GM23338 (cell line): Measurements from ENCODE around the gene ATPAF1. TPM values are rescaled to one million over a fixed set of nuclear protein-coding genes. Genes with fewer than 3 reads are reported as not detected.

Experiments used
- ATAC-seq: fragments of 200-7000 bp; cut with Tn5 transposase; 3 replicates; pipeline ENCODE4 v1.9.1; 2020
- DNase-seq: peaks from one replicate; pipeline ENCODE4 v3.0.0-alpha.2; 2015; ENCODE audit warnings: low spot score
- H2AFZ ChIP-seq: fragments of 200-600 bp; sonication (generic); 2 replicates; pipeline ENCODE4 v1.8.0; 2016; ENCODE audit warnings: antibody characterized with exemption, mild to moderate bottlenecking, moderate library complexity
- H3F3A ChIP-seq: fragments of 200-600 bp; sonication (generic); replicated peaks from 2 replicates; pipeline ENCODE4 v1.8.0; 2017; ENCODE audit warnings: antibody characterized with exemption, mixed run types, low read depth
- H3K27ac ChIP-seq: fragments of 200-600 bp; sonication (generic); 2 replicates; pipeline ENCODE4 v1.6.1; 2016; ENCODE audit warnings: low read depth
- H3K27me3 ChIP-seq: fragments of 200-600 bp; sonication (generic); 2 replicates; pipeline ENCODE4 v1.8.0; 2016; ENCODE audit warnings: mild to moderate bottlenecking, mixed run types, moderate library complexity; ENCODE audit not compliant: insufficient read depth
- H3K36me3 ChIP-seq: fragments of 200-600 bp; sonication (generic); 2 replicates; pipeline ENCODE4 v1.8.0; 2016; ENCODE audit warnings: mild to moderate bottlenecking; ENCODE audit not compliant: insufficient read depth
- H3K4me1 ChIP-seq: fragments of 200-600 bp; sonication (generic); 2 replicates; pipeline ENCODE4 v1.8.0; 2016; ENCODE audit warnings: mild to moderate bottlenecking, moderate library complexity; ENCODE audit not compliant: insufficient read depth
- H3K4me2 ChIP-seq: fragments of 200-600 bp; sonication (generic); 2 replicates; pipeline ENCODE4 v1.7.1; 2017; ENCODE audit warnings: mixed run types
- H3K4me3 ChIP-seq: fragments of 200-600 bp; sonication (generic); 2 replicates; pipeline ENCODE4 v1.6.1; 2016; ENCODE audit warnings: mixed run types
- H3K79me2 ChIP-seq: fragments of 200-600 bp; sonication (generic); replicated peaks from 2 replicates; pipeline ENCODE4 v1.8.0; 2017; ENCODE audit warnings: mild to moderate bottlenecking; ENCODE audit not compliant: insufficient read depth
- H3K9me2 ChIP-seq: fragments of 200-600 bp; sonication (generic); 2 replicates; pipeline ENCODE4 v1.8.0; 2017; ENCODE audit not compliant: insufficient read depth
- H4K20me1 ChIP-seq: fragments of 200-600 bp; sonication (generic); replicated peaks from 2 replicates; pipeline ENCODE4 v1.8.0; 2017; ENCODE audit warnings: mild to moderate bottlenecking; ENCODE audit not compliant: insufficient read depth
- H3K27ac Mint-ChIP-seq: 2 replicates; pipeline ENCODE4 v1.8.0; 2020; ENCODE audit warnings: inconsistent platforms, mild to moderate bottlenecking, moderate library complexity, mixed read lengths
- H3K27me3 Mint-ChIP-seq: 3 replicates; pipeline ENCODE4 v1.8.0; 2022; ENCODE audit warnings: low read depth, mild to moderate bottlenecking, moderate library complexity, mixed read lengths, inconsistent platforms; ENCODE audit not compliant: insufficient read depth, poor library complexity
- H3K36me3 Mint-ChIP-seq: 3 replicates; pipeline ENCODE4 v1.8.0; 2021; ENCODE audit warnings: low read depth, mild to moderate bottlenecking, inconsistent platforms, moderate library complexity, mixed read lengths
- H3K4me1 Mint-ChIP-seq: 3 replicates; pipeline ENCODE4 v1.8.0; 2020; ENCODE audit warnings: mild to moderate bottlenecking, inconsistent platforms, mixed read lengths
- H3K4me3 Mint-ChIP-seq: 3 replicates; pipeline ENCODE4 v1.8.0; 2021; ENCODE audit warnings: moderate library complexity, mild to moderate bottlenecking, inconsistent platforms, mixed read lengths
- H3K9me3 Mint-ChIP-seq: 3 replicates; pipeline ENCODE4 v1.8.0; 2020; ENCODE audit warnings: moderate library complexity, mild to moderate bottlenecking, inconsistent platforms, mixed read lengths
- CREB1 ChIP-seq: fragments of 250-450 bp; sonication (Bioruptor Pico); IDR thresholded peaks from 2 replicates; pipeline ENCODE4 v1.5.0; 2020; ENCODE audit warnings: low read depth, mild to moderate bottlenecking, moderate library complexity
- EZH2 ChIP-seq: fragments of 200-600 bp; sonication (generic); IDR thresholded peaks from one replicate; pipeline ENCODE4 v1.8.0; 2017; ENCODE audit warnings: antibody characterized with exemption, mild to moderate bottlenecking, low read depth; ENCODE audit not compliant: unreplicated experiment
- EZH2phosphoT487 ChIP-seq: fragments of 200-600 bp; sonication (generic); IDR thresholded peaks from one replicate; pipeline ENCODE4 v1.8.1; 2018; ENCODE audit warnings: antibody characterized with exemption; ENCODE audit not compliant: unreplicated experiment
- JUNB ChIP-seq: IDR thresholded peaks from one replicate; pipeline ENCODE4 v1.6.1; 2016; ENCODE audit warnings: antibody characterized with exemption; ENCODE audit not compliant: unreplicated experiment
- NANOG ChIP-seq: IDR thresholded peaks from 2 replicates; pipeline ENCODE4 v1.6.1; 2016; ENCODE audit warnings: antibody characterized with exemption, borderline replicate concordance
- POLR2AphosphoS5 ChIP-seq: IDR thresholded peaks from 2 replicates; pipeline ENCODE4 v1.6.1; 2016; ENCODE audit warnings: antibody characterized with exemption, low read depth
- STAT1 ChIP-seq: IDR thresholded peaks from one replicate; pipeline ENCODE4 v1.6.1; 2016; ENCODE audit warnings: antibody characterized with exemption; ENCODE audit not compliant: unreplicated experiment
- ZNF114 ChIP-seq: fragments of 250-450 bp; sonication (Bioruptor Pico); IDR thresholded peaks from 2 replicates; pipeline ENCODE4 v1.5.0; 2020; ENCODE audit warnings: mild to moderate bottlenecking, moderate library complexity
- ZNF331 ChIP-seq: fragments of 250-450 bp; sonication (Bioruptor Pico); IDR thresholded peaks from 2 replicates; pipeline ENCODE4 v1.5.0; 2020; ENCODE audit warnings: low read depth, mild to moderate bottlenecking, moderate library complexity
- polyA plus RNA-seq: library from polyadenylated mRNA; unstranded; fragments of >200 nt; fragmentation: Nextera tagmentation; extraction: Ambion mirVana; gene quantifications from 2 replicates; pipeline ENCODE4 v1.2.1, GENCODE V29; 2016
- total RNA-seq: library from RNA; depleted of rRNA; stranded (reverse); fragments of >200 nt; shearing (Covaris generic); gene quantifications from 2 replicates; pipeline ENCODE4 v1.2.3, GENCODE V29; 2014
- TF ChIP-seq, protein P1 (sequence below): IDR thresholded peaks from 2 replicates; pipeline ENCODE4 v1.6.1; 2016; ENCODE audit warnings: antibody characterized with exemption
- TF ChIP-seq, protein P2 (sequence below): fragments of 250-450 bp; sonication (Bioruptor Pico); IDR thresholded peaks from 2 replicates; pipeline ENCODE4 v1.5.0; 2020; ENCODE audit warnings: mild to moderate bottlenecking, moderate library complexity
- TF ChIP-seq, protein P3 (sequence below): IDR thresholded peaks from one replicate; pipeline ENCODE4 v1.6.1; 2018; ENCODE audit warnings: antibody characterized with exemption; ENCODE audit not compliant: unreplicated experiment
- TF ChIP-seq, protein P4 (sequence below), 2 experiments: fragments of 200-600 bp in 1 of 2; sonication (generic) in 1 of 2; conservative IDR thresholded peaks; 2 replicates each; pipeline versions ENCODE4 v1.5.1 to v1.6.1; 2016 to 2017; ENCODE audit warnings: antibody characterized with exemption in 2 of 2, low read depth in 2 of 2, mild to moderate bottlenecking in 2 of 2, moderate library complexity in 1 of 2

ATPAF1 gene
- total and polyA plus RNA-seq, 2 experiments from 2014 or later = 41.2 to 67.6 TPM

DNA sequence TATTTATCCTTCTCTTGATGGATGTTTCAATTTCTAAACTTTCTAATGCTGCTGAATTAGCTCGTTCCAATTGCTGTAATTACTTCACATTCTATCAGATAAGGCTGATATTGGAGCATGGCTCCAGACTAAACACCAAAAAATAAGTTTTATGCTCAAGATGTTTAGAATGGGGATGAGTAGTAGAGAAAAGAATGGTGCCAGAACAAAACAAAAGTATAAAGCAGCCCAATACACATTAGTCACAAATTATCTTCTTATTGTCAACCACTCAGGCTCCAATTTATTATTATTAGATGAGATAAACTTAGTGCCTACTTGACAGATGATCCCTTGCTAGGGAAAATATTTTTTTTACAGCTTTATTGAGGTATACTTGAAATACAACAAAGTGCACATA, 21.8 kb downstream of the ATPAF1 start:
- no peaks in the 10 kb centered on the region for H3F3A ChIP-seq
- no peaks in the 10 kb centered on the region; the same call in 1 of the 2 replicates for H4K20me1 ChIP-seq
- H3K4me1 ChIP-seq = no peaks in the 10 kb centered on the region
- H3K27me3 ChIP-seq = no peaks in the 10 kb centered on the region
- no peaks in the 10 kb centered on the region for H3K9me2 ChIP-seq
- Mint-ChIP-seq H3K36me3 (peaks cover 44% of the 10 kb centered on the region), H3K27ac (no peak overlapping the region), H3K27me3 (no peaks in the 10 kb centered on the region), H3K4me3 (no peak overlapping the region), H3K9me3 (peaks cover 15% of the 10 kb centered on the region; the same call in 2 of the 3 replicates), H3K4me1 (no peaks in the 10 kb centered on the region)
- H3K27ac ChIP-seq = no peak overlapping the region
- DNase-seq (no peak), ATAC-seq (no peak)
- peaks cover 13% of the 10 kb centered on the region for H3K36me3 ChIP-seq
- no peaks in the 10 kb centered on the region for H3K79me2 ChIP-seq
- H3K4me3 ChIP-seq = no peak overlapping the region
- no peak overlapping the region for H3K4me2 ChIP-seq
- no peak overlapping the region for H2AFZ ChIP-seq
- no peak for TF ChIP-seq NANOG
- TF ChIP-seq EZH2phosphoT487 = no peak
- TF ChIP-seq EZH2 = no peak
- no peak for TF ChIP-seq STAT1
- TF ChIP-seq ZNF331 (CRISPR knock-in tag) = no peak
- no peak for TF ChIP-seq JUNB
- TF ChIP-seq, protein P1, sequence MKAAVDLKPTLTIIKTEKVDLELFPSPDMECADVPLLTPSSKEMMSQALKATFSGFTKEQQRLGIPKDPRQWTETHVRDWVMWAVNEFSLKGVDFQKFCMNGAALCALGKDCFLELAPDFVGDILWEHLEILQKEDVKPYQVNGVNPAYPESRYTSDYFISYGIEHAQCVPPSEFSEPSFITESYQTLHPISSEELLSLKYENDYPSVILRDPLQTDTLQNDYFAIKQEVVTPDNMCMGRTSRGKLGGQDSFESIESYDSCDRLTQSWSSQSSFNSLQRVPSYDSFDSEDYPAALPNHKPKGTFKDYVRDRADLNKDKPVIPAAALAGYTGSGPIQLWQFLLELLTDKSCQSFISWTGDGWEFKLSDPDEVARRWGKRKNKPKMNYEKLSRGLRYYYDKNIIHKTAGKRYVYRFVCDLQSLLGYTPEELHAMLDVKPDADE = no peak
- TF ChIP-seq, protein P2, sequence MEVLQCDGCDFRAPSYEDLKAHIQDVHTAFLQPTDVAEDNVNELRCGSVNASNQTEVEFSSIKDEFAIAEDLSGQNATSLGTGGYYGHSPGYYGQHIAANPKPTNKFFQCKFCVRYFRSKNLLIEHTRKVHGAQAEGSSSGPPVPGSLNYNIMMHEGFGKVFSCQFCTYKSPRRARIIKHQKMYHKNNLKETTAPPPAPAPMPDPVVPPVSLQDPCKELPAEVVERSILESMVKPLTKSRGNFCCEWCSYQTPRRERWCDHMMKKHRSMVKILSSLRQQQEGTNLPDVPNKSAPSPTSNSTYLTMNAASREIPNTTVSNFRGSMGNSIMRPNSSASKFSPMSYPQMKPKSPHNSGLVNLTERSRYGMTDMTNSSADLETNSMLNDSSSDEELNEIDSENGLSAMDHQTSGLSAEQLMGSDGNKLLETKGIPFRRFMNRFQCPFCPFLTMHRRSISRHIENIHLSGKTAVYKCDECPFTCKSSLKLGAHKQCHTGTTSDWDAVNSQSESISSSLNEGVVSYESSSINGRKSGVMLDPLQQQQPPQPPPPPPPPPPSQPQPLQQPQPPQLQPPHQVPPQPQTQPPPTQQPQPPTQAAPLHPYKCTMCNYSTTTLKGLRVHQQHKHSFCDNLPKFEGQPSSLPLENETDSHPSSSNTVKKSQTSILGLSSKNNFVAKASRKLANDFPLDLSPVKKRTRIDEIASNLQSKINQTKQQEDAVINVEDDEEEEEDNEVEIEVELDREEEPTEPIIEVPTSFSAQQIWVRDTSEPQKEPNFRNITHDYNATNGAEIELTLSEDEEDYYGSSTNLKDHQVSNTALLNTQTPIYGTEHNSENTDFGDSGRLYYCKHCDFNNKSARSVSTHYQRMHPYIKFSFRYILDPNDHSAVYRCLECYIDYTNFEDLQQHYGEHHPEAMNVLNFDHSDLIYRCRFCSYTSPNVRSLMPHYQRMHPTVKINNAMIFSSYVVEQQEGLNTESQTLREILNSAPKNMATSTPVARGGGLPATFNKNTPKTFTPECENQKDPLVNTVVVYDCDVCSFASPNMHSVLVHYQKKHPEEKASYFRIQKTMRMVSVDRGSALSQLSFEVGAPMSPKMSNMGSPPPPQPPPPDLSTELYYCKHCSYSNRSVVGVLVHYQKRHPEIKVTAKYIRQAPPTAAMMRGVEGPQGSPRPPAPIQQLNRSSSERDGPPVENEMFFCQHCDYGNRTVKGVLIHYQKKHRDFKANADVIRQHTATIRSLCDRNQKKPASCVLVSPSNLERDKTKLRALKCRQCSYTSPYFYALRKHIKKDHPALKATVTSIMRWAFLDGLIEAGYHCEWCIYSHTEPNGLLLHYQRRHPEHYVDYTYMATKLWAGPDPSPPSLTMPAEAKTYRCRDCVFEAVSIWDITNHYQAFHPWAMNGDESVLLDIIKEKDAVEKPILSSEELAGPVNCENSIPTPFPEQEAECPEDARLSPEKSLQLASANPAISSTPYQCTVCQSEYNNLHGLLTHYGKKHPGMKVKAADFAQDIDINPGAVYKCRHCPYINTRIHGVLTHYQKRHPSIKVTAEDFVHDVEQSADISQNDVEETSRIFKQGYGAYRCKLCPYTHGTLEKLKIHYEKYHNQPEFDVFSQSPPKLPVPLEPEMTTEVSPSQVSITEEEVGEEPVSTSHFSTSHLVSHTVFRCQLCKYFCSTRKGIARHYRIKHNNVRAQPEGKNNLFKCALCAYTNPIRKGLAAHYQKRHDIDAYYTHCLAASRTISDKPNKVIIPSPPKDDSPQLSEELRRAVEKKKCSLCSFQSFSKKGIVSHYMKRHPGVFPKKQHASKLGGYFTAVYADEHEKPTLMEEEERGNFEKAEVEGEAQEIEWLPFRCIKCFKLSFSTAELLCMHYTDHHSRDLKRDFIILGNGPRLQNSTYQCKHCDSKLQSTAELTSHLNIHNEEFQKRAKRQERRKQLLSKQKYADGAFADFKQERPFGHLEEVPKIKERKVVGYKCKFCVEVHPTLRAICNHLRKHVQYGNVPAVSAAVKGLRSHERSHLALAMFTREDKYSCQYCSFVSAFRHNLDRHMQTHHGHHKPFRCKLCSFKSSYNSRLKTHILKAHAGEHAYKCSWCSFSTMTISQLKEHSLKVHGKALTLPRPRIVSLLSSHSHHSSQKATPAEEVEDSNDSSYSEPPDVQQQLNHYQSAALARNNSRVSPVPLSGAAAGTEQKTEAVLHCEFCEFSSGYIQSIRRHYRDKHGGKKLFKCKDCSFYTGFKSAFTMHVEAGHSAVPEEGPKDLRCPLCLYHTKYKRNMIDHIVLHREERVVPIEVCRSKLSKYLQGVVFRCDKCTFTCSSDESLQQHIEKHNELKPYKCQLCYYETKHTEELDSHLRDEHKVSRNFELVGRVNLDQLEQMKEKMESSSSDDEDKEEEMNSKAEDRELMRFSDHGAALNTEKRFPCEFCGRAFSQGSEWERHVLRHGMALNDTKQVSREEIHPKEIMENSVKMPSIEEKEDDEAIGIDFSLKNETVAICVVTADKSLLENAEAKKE (CRISPR knock-in tag) = no peak
- TF ChIP-seq, protein P3, sequence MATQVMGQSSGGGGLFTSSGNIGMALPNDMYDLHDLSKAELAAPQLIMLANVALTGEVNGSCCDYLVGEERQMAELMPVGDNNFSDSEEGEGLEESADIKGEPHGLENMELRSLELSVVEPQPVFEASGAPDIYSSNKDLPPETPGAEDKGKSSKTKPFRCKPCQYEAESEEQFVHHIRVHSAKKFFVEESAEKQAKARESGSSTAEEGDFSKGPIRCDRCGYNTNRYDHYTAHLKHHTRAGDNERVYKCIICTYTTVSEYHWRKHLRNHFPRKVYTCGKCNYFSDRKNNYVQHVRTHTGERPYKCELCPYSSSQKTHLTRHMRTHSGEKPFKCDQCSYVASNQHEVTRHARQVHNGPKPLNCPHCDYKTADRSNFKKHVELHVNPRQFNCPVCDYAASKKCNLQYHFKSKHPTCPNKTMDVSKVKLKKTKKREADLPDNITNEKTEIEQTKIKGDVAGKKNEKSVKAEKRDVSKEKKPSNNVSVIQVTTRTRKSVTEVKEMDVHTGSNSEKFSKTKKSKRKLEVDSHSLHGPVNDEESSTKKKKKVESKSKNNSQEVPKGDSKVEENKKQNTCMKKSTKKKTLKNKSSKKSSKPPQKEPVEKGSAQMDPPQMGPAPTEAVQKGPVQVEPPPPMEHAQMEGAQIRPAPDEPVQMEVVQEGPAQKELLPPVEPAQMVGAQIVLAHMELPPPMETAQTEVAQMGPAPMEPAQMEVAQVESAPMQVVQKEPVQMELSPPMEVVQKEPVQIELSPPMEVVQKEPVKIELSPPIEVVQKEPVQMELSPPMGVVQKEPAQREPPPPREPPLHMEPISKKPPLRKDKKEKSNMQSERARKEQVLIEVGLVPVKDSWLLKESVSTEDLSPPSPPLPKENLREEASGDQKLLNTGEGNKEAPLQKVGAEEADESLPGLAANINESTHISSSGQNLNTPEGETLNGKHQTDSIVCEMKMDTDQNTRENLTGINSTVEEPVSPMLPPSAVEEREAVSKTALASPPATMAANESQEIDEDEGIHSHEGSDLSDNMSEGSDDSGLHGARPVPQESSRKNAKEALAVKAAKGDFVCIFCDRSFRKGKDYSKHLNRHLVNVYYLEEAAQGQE = no peak
- no peak for TF ChIP-seq ZNF114 (CRISPR knock-in tag)
- TF ChIP-seq, protein P4, sequence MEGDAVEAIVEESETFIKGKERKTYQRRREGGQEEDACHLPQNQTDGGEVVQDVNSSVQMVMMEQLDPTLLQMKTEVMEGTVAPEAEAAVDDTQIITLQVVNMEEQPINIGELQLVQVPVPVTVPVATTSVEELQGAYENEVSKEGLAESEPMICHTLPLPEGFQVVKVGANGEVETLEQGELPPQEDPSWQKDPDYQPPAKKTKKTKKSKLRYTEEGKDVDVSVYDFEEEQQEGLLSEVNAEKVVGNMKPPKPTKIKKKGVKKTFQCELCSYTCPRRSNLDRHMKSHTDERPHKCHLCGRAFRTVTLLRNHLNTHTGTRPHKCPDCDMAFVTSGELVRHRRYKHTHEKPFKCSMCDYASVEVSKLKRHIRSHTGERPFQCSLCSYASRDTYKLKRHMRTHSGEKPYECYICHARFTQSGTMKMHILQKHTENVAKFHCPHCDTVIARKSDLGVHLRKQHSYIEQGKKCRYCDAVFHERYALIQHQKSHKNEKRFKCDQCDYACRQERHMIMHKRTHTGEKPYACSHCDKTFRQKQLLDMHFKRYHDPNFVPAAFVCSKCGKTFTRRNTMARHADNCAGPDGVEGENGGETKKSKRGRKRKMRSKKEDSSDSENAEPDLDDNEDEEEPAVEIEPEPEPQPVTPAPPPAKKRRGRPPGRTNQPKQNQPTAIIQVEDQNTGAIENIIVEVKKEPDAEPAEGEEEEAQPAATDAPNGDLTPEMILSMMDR (conservative IDR thresholded peaks at IDR 0.05; ENCODE audit: low read depth in 2 of 2) = no peak
- no peak for TF ChIP-seq CREB1 (CRISPR knock-in tag)
- TF ChIP-seq POLR2AphosphoS5 = no peak
